AG20443 (cell line): ENCODE results near the gene PDS5B.

Experiments used
- DNase-seq: peaks from one replicate; pipeline ENCODE4 v3.0.0; 2012; ENCODE audit warnings: low spot score, mixed read lengths

Gene PDS5B

GRCh38 chr13:32592082-32592481 is 5.8 kb downstream of the PDS5B start:
- no peak for DNase-seq

- DNase-seq = no peak
These were observed 8.0 kb downstream of the PDS5B start for GRCh38 chr13:32594157-32594738.

- no peak for DNase-seq
These were observed 9.1 kb downstream of the PDS5B start for GRCh38 chr13:32595306-32595705.

GRCh38 chr13:32600890-32601289 is 14.6 kb downstream of the PDS5B start:
- DNase-seq = no peak

- DNase-seq = no peak
These were observed 23.2 kb downstream of the PDS5B start for GRCh38 chr13:32609428-32609827.

- no peak for DNase-seq
These were observed 24.3 kb downstream of the PDS5B start for GRCh38 chr13:32610538-32610937.

- no peak for DNase-seq
These were observed 24.7 kb downstream of the PDS5B start for GRCh38 chr13:32610977-32611376.

- no peak for DNase-seq
These were observed 30.7 kb downstream of the PDS5B start for GRCh38 chr13:32616883-32617511.

- no peak for DNase-seq
These were observed 36.6 kb downstream of the PDS5B start for GRCh38 chr13:32622827-32623226.

- DNase-seq = peak; percentile 29
These were observed 38.2 kb downstream of the PDS5B start for GRCh38 chr13:32624441-32624840.

- DNase-seq = no peak
These were observed 41.5 kb downstream of the PDS5B start for GRCh38 chr13:32627793-32628192.

- DNase-seq = no peak
These were observed 43.1 kb downstream of the PDS5B start for GRCh38 chr13:32629313-32629712.

GRCh38 chr13:32629866-32630265 is 43.6 kb downstream of the PDS5B start:
- no peak for DNase-seq

GRCh38 chr13:32632343-32632909 is 46.2 kb downstream of the PDS5B start:
- DNase-seq = no peak

- DNase-seq = no peak
These were observed 50.5 kb downstream of the PDS5B start for GRCh38 chr13:32636711-32637110.

- DNase-seq = no peak
These were observed 52.5 kb downstream of the PDS5B start for GRCh38 chr13:32638739-32639138.

- peak; percentile 65 for DNase-seq
These were observed 53.4 kb downstream of the PDS5B start for GRCh38 chr13:32639502-32640105.

GRCh38 chr13:32642316-32642715 is 56.1 kb downstream of the PDS5B start:
- DNase-seq = no peak

- DNase-seq = no peak
These were observed 56.6 kb downstream of the PDS5B start for GRCh38 chr13:32642858-32643257.

GRCh38 chr13:32645854-32646253 is 59.6 kb downstream of the PDS5B start:
- DNase-seq = no peak

- no peak for DNase-seq
These were observed 61.7 kb downstream of the PDS5B start for GRCh38 chr13:32647926-32648325.

- peak; percentile 53 for DNase-seq
These were observed 64.6 kb downstream of the PDS5B start for GRCh38 chr13:32650705-32651311.

GRCh38 chr13:32657309-32657708 is 71.1 kb downstream of the PDS5B start:
- no peak for DNase-seq
